NCI-H187 (cell line): ENCODE results near the gene POGLUT3.

Source experiments
- DNase-seq, 2 experiments: peaks; one replicate each; lab custom pipeline; 2025; lab: John Stamatoyannopoulos, UW

The POGLUT3 gene

GRCh38 chr11:108500721-108501120 lies 2.5 kb upstream of the POGLUT3 start:
- no peak for DNase-seq

- no peak for DNase-seq
These were observed 2.0 kb upstream of the POGLUT3 start for GRCh38 chr11:108500169-108500568.

- no peak for DNase-seq
These were observed 728 bp upstream of the POGLUT3 start for GRCh38 chr11:108498816-108499408.

GRCh38 chr11:108497317-108498045 lies 703 bp downstream of the POGLUT3 start:
- DNase-seq, result no peak

- no peak for DNase-seq
These were observed 1.4 kb downstream of the POGLUT3 start for GRCh38 chr11:108496643-108497256.

- no peak for DNase-seq
These were observed 2.9 kb downstream of the POGLUT3 start for GRCh38 chr11:108495326-108495725.

GRCh38 chr11:108494182-108494581 lies 4.0 kb downstream of the POGLUT3 start:
- DNase-seq, result no peak

GRCh38 chr11:108491936-108492335 lies 6.2 kb downstream of the POGLUT3 start:
- DNase-seq, result no peak

GRCh38 chr11:108486828-108487227 lies 11.4 kb downstream of the POGLUT3 start:
- DNase-seq, result no peak

- no peak for DNase-seq
These were observed 11.9 kb downstream of the POGLUT3 start for GRCh38 chr11:108486331-108486730.

GRCh38 chr11:108483163-108483562 lies 15.0 kb downstream of the POGLUT3 start:
- no peak for DNase-seq

- no peak for DNase-seq
These were observed 23.3 kb downstream of the POGLUT3 start for GRCh38 chr11:108474664-108475463.

- no peak for DNase-seq
These were observed 25.5 kb downstream of the POGLUT3 start for GRCh38 chr11:108472681-108473080.

- DNase-seq, result no peak
These were observed 29.7 kb downstream of the POGLUT3 start for GRCh38 chr11:108468478-108468864.

GRCh38 chr11:108467091-108467823 lies 30.9 kb downstream of the POGLUT3 start, which contains the start of gene C11orf65:
Gene C11orf65, minus strand, starts transcription at chr11:108467529. Its CDS starts 5,970 bp downstream, at chr11:108461559.
- DNase-seq, result peak; percentile 95 to 98

- no peak for DNase-seq
These were observed 31.8 kb downstream of the POGLUT3 start for GRCh38 chr11:108466405-108466804.

- no peak for DNase-seq
These were observed 44.9 kb downstream of the POGLUT3 start for GRCh38 chr11:108453207-108453835.
